HCT116 (cell line): ENCODE data around the gene UCN2. TPM values are rescaled to one million over a fixed set of nuclear protein-coding genes. Genes with fewer than 3 reads are reported as not detected.

Experiments used
- ATAC-seq: fragments of 200-7000 bp; cut with Tn5 transposase; 2 replicates; pipeline ENCODE4 v1.9.1; 2020; ENCODE audit warnings: mild to moderate bottlenecking, moderate library complexity
- BruUV-seq: library from RNA; stranded (reverse); fragments of 400-500 nt; replicated peaks from 2 replicates; lab custom pipeline; 2021; lab: Mats Ljungman, UMichigan
- CTCF ChIA-PET: fragments of 300-600 bp; sonication (Branson Sonifier 250); formaldehyde crosslinking; loops from one replicate; lab custom pipeline; 2021; ENCODE audit warnings: antibody characterized with exemption; lab: Charles Lee
- POLR2A ChIA-PET: fragments of 300-600, 350-600 bp; sonication (Branson Sonifier 250); formaldehyde crosslinking; loops from one replicate; lab custom pipeline; 2021; ENCODE audit warnings: antibody characterized with exemption; lab: Charles Lee
- RAD21 ChIA-PET, 2 experiments: fragments of 300-600 bp; sonication (Branson Sonifier 250); formaldehyde crosslinking; loops; one replicate each; lab custom pipeline; 2023; ENCODE audit warnings: low total read pairs in 2 of 2; ENCODE audit not compliant: uncharacterized antibody in 2 of 2, unreplicated experiment in 2 of 2, low non-redundant PET in 1 of 2; lab: Charles Lee
- DNase-seq: peaks from one replicate; pipeline ENCODE4 v3.0.0-alpha.2; 2010; ENCODE audit warnings: low read depth, low spot score
- H2AFZ ChIP-seq: fragments of 200-600 bp; shearing (Covaris generic), sonication (generic); 2 replicates; pipeline ENCODE4 v1.6.1; 2017; ENCODE audit warnings: low read depth, mixed run types, mixed read lengths, antibody characterized with exemption, low read length; ENCODE audit not compliant: poor library complexity, severe bottlenecking
- H3K27ac ChIP-seq: 2 replicates; pipeline ENCODE4 v1.5.1; 2012; ENCODE audit warnings: low read depth, low read length
- H3K27me3 ChIP-seq: fragments of 200-600 bp; sonication (generic); 2 replicates; pipeline ENCODE4 v1.6.1; 2016; ENCODE audit warnings: mixed run types, low read length, mixed read lengths; ENCODE audit not compliant: insufficient read depth
- H3K36me3 ChIP-seq, 2 experiments: fragments of 200-500 bp in 1 of 2; fragments of 200-600 bp in 1 of 2; sonication (Bioruptor generic) in 1 of 2; sonication (generic) in 1 of 2; 2 replicates each; pipeline versions ENCODE4 v1.5.1 to v1.6.1; 2014 to 2016; ENCODE audit warnings: low read length in 2 of 2, inconsistent platforms in 1 of 2, mixed read lengths in 1 of 2, mixed run types in 1 of 2; ENCODE audit not compliant: insufficient read depth in 2 of 2, control insufficient read depth in 1 of 2
- H3K4me1 ChIP-seq, 2 experiments: fragments of 200-600 bp in 1 of 2; sonication (generic) in 1 of 2; 2 replicates each; pipeline versions ENCODE4 v1.5.1 to v1.6.1; 2012 to 2017; ENCODE audit warnings: low read length in 2 of 2, inconsistent platforms in 1 of 2, mild to moderate bottlenecking in 1 of 2, mixed read lengths in 1 of 2, mixed run types in 1 of 2, moderate library complexity in 1 of 2; ENCODE audit not compliant: insufficient read depth in 2 of 2, control insufficient read depth in 1 of 2
- H3K4me2 ChIP-seq: fragments of 200-600 bp; sonication (generic); 2 replicates; pipeline ENCODE4 v1.6.1; 2017; ENCODE audit warnings: mixed run types, low read length, mixed read lengths
- H3K4me3 ChIP-seq, 2 experiments: fragments of 200-600 bp in 1 of 2; sonication (generic) in 1 of 2; replicated peaks in 1 of 2; 2 replicates each; pipeline ENCODE4 v1.5.1; 2011 to 2016; ENCODE audit warnings: low read length in 2 of 2, control low read depth in 1 of 2, low read depth in 1 of 2, mild to moderate bottlenecking in 1 of 2, mixed read lengths in 1 of 2, mixed run types in 1 of 2
- H3K79me2 ChIP-seq: fragments of 200-600 bp; sonication (generic); 2 replicates; pipeline ENCODE4 v1.6.1; 2017; ENCODE audit warnings: mild to moderate bottlenecking, mixed run types, low read length, moderate library complexity, mixed read lengths; ENCODE audit not compliant: insufficient read depth
- H3K9ac ChIP-seq: fragments of 200-600 bp; sonication (generic); 2 replicates; pipeline ENCODE4 v1.6.1; 2016; ENCODE audit warnings: low read length, mixed read lengths
- H3K9me2 ChIP-seq: fragments of 200-600 bp; sonication (generic), shearing (Covaris generic); 2 replicates; pipeline ENCODE4 v1.6.1; 2017; ENCODE audit warnings: mixed run types, mild to moderate bottlenecking, moderate library complexity; ENCODE audit not compliant: insufficient read depth
- H3K9me3 ChIP-seq, 2 experiments: fragments of 200-500 bp in 1 of 2; fragments of 200-600 bp in 1 of 2; sonication (Bioruptor generic) in 1 of 2; sonication (generic) in 1 of 2; 2 replicates each; pipeline ENCODE4 v1.6.1; 2014 to 2017; ENCODE audit warnings: low read length in 2 of 2, mixed read lengths in 2 of 2, inconsistent platforms in 1 of 2, low read depth in 1 of 2, mild to moderate bottlenecking in 1 of 2, mixed run types in 1 of 2, moderate library complexity in 1 of 2; ENCODE audit not compliant: control insufficient read depth in 1 of 2, insufficient read depth in 1 of 2
- H4K20me1 ChIP-seq: fragments of 200-600 bp; sonication (generic), shearing (Covaris generic); 2 replicates; pipeline ENCODE4 v1.6.1; 2017; ENCODE audit warnings: mixed run types, mild to moderate bottlenecking, moderate library complexity; ENCODE audit not compliant: insufficient read depth
- ATF3 ChIP-seq: IDR thresholded peaks from 2 replicates; pipeline ENCODE4 v1.6.1; 2012
- CTCF ChIP-seq, 3 experiments: fragments of 200-600 bp in 1 of 3; sonication (generic) in 1 of 3; IDR thresholded peaks in 2 of 3; conservative IDR thresholded peaks in 1 of 3; 2 replicates each; pipeline ENCODE4 v1.5.1; 2012 to 2017; ENCODE audit warnings: low read depth in 2 of 3, low read length in 2 of 3, antibody characterized with exemption in 1 of 3, borderline replicate concordance in 1 of 3, control low read depth in 1 of 3, mild to moderate bottlenecking in 1 of 3, mixed read lengths in 1 of 3, mixed run types in 1 of 3, moderate library complexity in 1 of 3; ENCODE audit not compliant: insufficient read depth in 1 of 3
- EGR1 ChIP-seq: IDR thresholded peaks from 2 replicates; pipeline ENCODE4 v1.6.1; 2012; ENCODE audit warnings: low read depth
- ELF1 ChIP-seq: IDR thresholded peaks from 2 replicates; pipeline ENCODE4 v1.6.1; 2012; ENCODE audit warnings: low read depth, borderline replicate concordance
- EZH2 ChIP-seq: fragments of 200-600 bp; sonication (generic); IDR thresholded peaks from 2 replicates; pipeline ENCODE4 v1.6.1; 2017; ENCODE audit warnings: antibody characterized with exemption, mixed run types
- FOSL1 ChIP-seq: IDR thresholded peaks from 2 replicates; pipeline ENCODE4 v1.6.1; 2012; ENCODE audit warnings: low read depth
- JUND ChIP-seq: IDR thresholded peaks from 2 replicates; pipeline ENCODE4 v1.6.1; 2012
- MAX ChIP-seq: IDR thresholded peaks from 2 replicates; pipeline ENCODE4 v1.6.1; 2012
- POLR2A ChIP-seq: IDR thresholded peaks from 2 replicates; pipeline ENCODE4 v1.7.0; 2011; ENCODE audit warnings: borderline replicate concordance; ENCODE audit not compliant: insufficient read depth, insufficient read length; ENCODE audit errors: extremely low read depth
- POLR2AphosphoS5 ChIP-seq: IDR thresholded peaks from 2 replicates; pipeline ENCODE4 v1.6.1; 2011; ENCODE audit warnings: mild to moderate bottlenecking, low read depth, low read length, moderate library complexity
- RAD21 ChIP-seq: IDR thresholded peaks from 2 replicates; pipeline ENCODE4 v1.6.1; 2012; ENCODE audit warnings: low read depth, mild to moderate bottlenecking
- REST ChIP-seq: IDR thresholded peaks from 2 replicates; pipeline ENCODE4 v1.6.1; 2012; ENCODE audit warnings: low read depth
- SIN3A ChIP-seq: IDR thresholded peaks from 2 replicates; pipeline ENCODE4 v1.6.1; 2012; ENCODE audit warnings: low read depth
- SP1 ChIP-seq: IDR thresholded peaks from 2 replicates; pipeline ENCODE4 v1.6.1; 2012; ENCODE audit warnings: low read depth
- SRF ChIP-seq: IDR thresholded peaks from 2 replicates; pipeline ENCODE4 v1.6.1; 2012; ENCODE audit warnings: low read depth
- TCF7L2 ChIP-seq: IDR thresholded peaks from 2 replicates; pipeline ENCODE4 v1.7.0; 2011; ENCODE audit warnings: borderline replicate concordance, inconsistent platforms; ENCODE audit not compliant: insufficient read depth, insufficient read length; ENCODE audit errors: extremely low read depth
- ZBTB33 ChIP-seq: IDR thresholded peaks from 2 replicates; pipeline ENCODE4 v1.6.1; 2011; ENCODE audit warnings: mild to moderate bottlenecking, low read length, moderate library complexity; ENCODE audit not compliant: insufficient replicate concordance; ENCODE audit errors: extremely low read depth
- ZFX ChIP-seq: fragments of 450-650 bp; IDR thresholded peaks from 2 replicates; pipeline ENCODE4 v1.6.1; 2017
- ZNF274 ChIP-seq: fragments of 200-500 bp; sonication (Bioruptor generic); IDR thresholded peaks from 2 replicates; pipeline ENCODE4 v1.6.1; 2014; ENCODE audit warnings: mild to moderate bottlenecking, low read depth, low read length, inconsistent platforms
- intact Hi-C: fragments of 100-400 bp; cut with micrococcal nuclease; formaldehyde crosslinking; loops from 2 replicates; pipeline ENCODE4 v1.10.0; 2022
- total RNA-seq: library from RNA; stranded (reverse); gene quantifications from one replicate; pipeline ENCODE4 v1.2.1, GENCODE V29; 2021; ENCODE audit not compliant: unreplicated experiment

UCN2 gene
- total RNA-seq, 1 experiment from 2014 or later: 1.5 TPM

GRCh38 chr3:48521635-48522034 is 41.9 kb downstream of the UCN2 start (continued):
- TF ChIP-seq TCF7L2: no peak
- TF ChIP-seq ZNF274: no peak
- no peak for TF ChIP-seq EGR1
- no peak for TF ChIP-seq ZFX
- TF ChIP-seq, all 23 proteins: peak for 0

- H4K20me1 ChIP-seq: no peaks in the 10 kb centered on the region
- H3K27ac ChIP-seq: no peak overlapping the region
- H3K4me3 ChIP-seq: no peak overlapping the region
- POLR2A ChIA-PET: no interaction called here
- peaks cover 0 to 2% of the 10 kb centered on the region in 2 experiments; a peak in 1 of 4 replicates for H3K4me1 ChIP-seq
- BruUV-seq: no TSS peak
- no peaks in the 10 kb centered on the region for H3K27me3 ChIP-seq
- RAD21 ChIA-PET: no interaction called here
- no peaks in the 10 kb centered on the region for H3K79me2 ChIP-seq
- DNase-seq (no peak), ATAC-seq (no peak)
- no peak for TF ChIP-seq SIN3A
- no peak for TF ChIP-seq ATF3
- TF ChIP-seq REST: no peak
- TF ChIP-seq SP1: no peak
- no peak for TF ChIP-seq JUND
- TF ChIP-seq EGR1: no peak
- no peak for TF ChIP-seq ELF1
- no peak for TF ChIP-seq FOSL1
- TF ChIP-seq ZNF274: no peak
- no peak for TF ChIP-seq MAX
- no peak for TF ChIP-seq EZH2
- no peak for TF ChIP-seq POLR2AphosphoS5
- TF ChIP-seq CTCF (IDR thresholded peaks at IDR 0.05 in 2 of 3, conservative IDR thresholded peaks at IDR 0.05 in 1 of 3; ENCODE audit: borderline replicate concordance in 1 of 3, insufficient read depth in 1 of 3, low read depth in 2 of 3, low read length in 2 of 3): no peak
- TF ChIP-seq ZFX: no peak
- no peak for TF ChIP-seq POLR2A
- no peak for TF ChIP-seq RAD21
- TF ChIP-seq SRF: no peak
- TF ChIP-seq TCF7L2: no peak
- TF ChIP-seq ZBTB33: no peak
- intact Hi-C loops: no loop called here
- H3K36me3 ChIP-seq: peaks cover 0 to 7% of the 10 kb centered on the region in 2 experiments; a peak in 1 of 4 replicates
- H2AFZ ChIP-seq: no peak overlapping the region
- CTCF ChIA-PET: no interaction called here
- H3K9me3 ChIP-seq: no peaks in the 10 kb centered on the region
- no peak overlapping the region for H3K4me2 ChIP-seq
- H3K9ac ChIP-seq: no peak overlapping the region
- H3K9me2 ChIP-seq: no peaks in the 10 kb centered on the region
These were observed 44.3 kb downstream of the UCN2 start for GRCh38 chr3:48519277-48519643.
